GM21526 (cell line): ENCODE data around the gene PDE6C.

ENCODE experiments used
- ATAC-seq: cut with Tn5 transposase; IDR thresholded peaks from one replicate; pipeline ENCODE4 v1.9.1; 2021; ENCODE audit warnings: moderate library complexity; ENCODE audit not compliant: unreplicated experiment, low FRiP score

The PDE6C gene

GRCh38 chr10:93628858-93629257 lies 16.5 kb downstream of the PDE6C start:
- no peak for ATAC-seq

DNA sequence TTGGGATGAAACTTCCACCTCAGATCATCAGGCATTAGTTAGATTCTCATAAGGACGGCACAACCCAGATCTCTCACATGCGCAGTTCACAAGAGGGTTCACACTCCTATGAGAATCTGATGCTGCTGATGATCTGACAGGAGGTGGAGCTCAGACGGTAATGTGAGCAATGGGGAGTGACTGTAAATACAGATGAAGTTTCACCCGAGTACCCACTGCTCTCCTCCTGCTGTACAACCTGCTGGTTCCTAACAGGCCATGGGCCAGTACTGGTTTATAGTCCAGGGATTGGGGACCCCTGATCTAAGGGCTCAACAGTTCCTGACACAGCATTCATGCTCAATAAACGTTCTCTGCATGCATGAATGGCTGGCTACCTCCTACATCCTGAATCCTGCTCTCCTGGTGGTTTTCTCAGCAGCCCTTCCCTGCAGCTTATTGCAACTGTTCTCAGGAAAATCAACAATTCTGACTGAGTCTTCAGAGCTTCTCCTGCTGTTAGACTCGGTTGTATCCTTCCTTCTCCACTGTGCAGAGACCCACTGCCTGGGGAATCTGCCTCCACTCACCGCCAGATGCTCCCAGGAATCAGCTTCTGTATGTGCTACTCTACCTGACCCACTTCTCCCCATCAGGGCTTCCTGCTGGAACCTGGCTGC lies 17.4 kb downstream of the PDE6C start:
- ATAC-seq: no peak

DNA sequence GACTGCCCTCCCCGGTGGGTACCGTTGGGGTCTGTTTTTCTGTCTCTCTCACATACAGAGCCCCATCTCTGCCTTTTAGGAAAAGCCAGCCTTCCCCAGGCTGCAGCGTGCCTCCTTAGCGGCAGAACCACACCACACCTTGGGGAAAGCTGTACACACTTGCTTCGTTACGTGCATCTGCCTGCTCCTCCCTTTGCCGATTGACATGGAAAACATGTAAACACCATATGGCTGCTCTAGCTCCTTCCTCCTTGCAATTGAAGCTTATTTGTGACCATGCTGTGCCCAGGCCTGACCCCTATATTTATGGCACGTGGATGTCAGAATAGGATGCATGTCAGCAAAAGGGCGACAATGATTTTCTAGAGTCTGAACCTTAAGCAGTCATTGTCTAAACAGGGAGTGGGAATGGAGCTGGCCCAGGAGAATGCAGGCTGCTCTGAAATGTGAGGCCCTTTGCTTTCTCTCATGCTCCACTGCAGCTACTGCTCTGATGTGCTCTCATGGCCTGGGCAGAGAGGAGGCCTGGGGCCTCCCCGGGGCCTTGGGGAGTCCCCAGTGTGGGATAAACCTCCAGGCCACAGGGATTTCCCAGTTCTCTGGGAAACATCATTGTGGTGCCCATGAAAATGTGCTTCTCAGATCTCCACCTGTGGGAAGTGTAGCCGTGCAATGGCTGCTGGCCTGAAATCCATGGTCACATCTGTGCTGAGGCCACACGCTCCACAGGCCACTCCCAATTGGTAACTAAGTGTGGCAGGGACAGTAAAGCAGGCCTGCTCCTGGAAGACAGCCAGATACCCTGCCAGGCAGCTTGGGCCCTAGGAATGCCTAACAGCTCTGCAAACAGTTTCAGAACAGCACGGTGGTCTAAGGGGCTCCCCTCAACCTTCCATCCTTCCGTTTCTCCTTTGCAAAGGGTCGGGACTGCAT lies 18.6 kb downstream of the PDE6C start:
- ATAC-seq: no peak

GRCh38 chr10:93639791-93640190 lies 27.5 kb downstream of the PDE6C start:
- no peak for ATAC-seq

GRCh38 chr10:93652857-93653256 lies 40.5 kb downstream of the PDE6C start:
- no peak for ATAC-seq

GRCh38 chr10:93654201-93654600 lies 41.9 kb downstream of the PDE6C start:
- no peak for ATAC-seq

- ATAC-seq: no peak
These were observed 43.8 kb downstream of the PDE6C start for GRCh38 chr10:93656155-93656554.

GRCh38 chr10:93657757-93658156 lies 45.4 kb downstream of the PDE6C start:
- ATAC-seq: no peak

DNA sequence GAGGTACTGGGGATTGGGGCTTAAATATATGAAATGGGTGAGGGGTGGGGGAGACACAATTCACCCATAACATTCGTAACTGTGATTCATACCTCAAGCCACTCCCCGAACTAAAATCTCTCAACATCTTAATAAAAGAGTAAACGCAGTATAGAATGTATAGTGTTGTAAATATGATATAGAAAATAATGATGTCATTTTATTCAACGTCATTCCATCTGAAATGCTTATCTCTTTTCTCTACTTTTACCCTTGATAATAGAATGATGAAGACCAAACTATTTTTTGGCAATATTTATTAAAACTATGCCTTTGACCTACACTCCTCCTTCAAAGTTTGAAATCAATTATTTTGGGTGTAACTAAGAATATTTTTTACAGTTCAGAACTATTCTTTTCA lies 53.7 kb downstream of the PDE6C start:
- no peak for ATAC-seq

DNA sequence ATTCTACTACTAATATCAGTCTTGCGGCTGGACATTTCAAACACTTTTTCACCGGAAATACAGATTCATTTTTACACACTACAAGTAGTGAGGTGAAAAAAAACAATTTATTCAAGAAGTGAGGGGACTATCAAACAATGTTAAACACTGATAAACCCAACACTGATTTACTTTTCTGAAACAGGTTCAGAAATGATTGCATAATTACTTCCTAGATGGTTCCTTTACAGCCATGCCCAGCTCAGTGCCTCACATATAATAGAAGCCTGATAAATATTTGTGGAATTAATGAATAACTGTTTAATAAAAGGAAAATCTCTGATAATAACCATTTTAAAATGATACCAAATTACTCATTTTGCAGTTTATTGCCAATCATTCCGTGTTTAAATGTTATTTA lies 55.5 kb downstream of the PDE6C start:
- ATAC-seq: no peak

DNA sequence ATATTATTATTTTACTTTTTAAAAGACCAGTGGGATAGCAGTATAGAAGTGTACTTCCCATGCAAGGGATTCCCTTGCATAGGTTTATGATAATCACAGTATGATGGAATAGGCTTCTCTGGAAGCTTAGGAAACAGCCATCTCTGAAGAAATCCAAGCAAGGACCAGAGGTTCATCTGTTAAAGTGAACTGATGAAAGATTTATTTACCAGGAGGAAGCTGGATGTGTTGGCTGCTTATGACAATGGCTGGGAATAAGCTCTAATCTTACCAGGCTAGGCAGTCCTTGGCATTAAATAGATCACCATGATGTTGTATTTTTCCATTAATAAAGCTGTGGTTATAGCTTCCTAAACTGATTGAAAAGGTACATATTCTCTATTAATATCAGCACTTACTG lies 58.0 kb downstream of the PDE6C start:
- no peak for ATAC-seq

GRCh38 chr10:93671042-93671441 lies 58.7 kb downstream of the PDE6C start:
- ATAC-seq: no peak

DNA sequence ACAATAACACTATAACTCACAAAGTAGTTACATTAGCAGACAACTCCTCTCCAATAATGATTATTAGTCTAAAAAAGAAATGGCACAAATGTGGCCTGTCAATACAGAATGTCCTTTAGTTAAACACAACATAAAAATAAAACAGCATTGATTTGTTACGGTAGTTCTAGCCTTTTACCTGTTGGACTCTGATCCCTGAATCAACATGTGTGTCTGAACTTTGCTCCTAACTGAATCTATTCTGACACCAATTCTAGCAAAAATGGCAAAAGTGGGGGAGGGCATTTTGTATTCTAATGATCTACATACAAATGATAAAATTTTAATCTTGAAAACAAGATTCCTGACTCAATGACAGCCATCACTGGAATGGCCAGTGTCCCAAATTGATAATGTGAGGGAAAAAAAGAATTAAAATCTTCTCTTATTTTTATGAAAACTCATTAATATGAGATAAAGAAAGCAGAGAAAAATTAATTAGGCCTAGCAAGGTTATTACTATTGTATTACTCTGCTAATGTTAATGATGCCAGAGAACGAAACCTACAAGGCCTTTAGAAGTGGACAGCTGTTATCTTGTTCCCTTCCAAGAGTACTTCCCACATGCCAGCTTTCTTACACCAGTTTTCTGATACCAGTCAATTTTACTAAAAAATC lies 59.8 kb downstream of the PDE6C start:
- ATAC-seq: no peak

- no peak for ATAC-seq
These were observed 60.6 kb downstream of the PDE6C start for GRCh38 chr10:93672890-93673289.

DNA sequence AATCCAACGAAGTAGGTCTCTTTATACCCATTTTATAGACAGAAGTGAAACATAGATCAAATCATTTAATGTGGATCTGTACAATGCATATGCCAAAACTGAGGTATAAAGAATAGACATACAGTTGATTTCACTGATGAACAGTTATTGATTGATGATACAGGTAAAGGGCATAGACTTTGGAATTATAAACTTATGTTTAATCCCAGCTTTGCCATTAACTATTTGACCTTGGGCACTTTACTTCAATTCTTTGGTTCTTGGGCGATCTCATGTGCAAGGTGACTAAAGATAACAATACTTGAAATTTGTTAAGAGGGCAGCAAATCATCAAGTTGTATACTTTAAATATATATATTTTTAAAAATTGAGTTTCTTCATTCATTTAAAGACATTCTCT lies 61.5 kb downstream of the PDE6C start:
- ATAC-seq: no peak

DNA sequence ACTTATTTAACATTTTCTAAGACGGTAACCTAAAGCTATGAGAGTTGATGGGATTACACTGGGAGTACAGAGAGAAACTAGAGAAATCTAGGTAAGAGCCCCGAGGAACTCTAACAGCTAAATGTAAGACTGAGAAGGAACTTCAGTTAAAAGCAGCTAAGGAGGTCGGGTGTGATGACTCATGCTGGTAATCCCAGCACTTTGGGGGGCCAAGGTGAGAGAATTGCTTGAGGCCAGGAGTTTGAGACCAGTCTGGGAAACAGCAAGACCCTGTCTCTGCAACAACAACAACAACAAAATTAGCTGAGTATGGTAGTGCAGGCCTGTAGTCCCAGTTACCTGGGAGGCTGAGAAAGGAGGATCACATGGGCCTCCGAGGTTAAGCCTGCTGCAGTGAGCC lies 66.0 kb downstream of the PDE6C start:
- no peak for ATAC-seq

DNA sequence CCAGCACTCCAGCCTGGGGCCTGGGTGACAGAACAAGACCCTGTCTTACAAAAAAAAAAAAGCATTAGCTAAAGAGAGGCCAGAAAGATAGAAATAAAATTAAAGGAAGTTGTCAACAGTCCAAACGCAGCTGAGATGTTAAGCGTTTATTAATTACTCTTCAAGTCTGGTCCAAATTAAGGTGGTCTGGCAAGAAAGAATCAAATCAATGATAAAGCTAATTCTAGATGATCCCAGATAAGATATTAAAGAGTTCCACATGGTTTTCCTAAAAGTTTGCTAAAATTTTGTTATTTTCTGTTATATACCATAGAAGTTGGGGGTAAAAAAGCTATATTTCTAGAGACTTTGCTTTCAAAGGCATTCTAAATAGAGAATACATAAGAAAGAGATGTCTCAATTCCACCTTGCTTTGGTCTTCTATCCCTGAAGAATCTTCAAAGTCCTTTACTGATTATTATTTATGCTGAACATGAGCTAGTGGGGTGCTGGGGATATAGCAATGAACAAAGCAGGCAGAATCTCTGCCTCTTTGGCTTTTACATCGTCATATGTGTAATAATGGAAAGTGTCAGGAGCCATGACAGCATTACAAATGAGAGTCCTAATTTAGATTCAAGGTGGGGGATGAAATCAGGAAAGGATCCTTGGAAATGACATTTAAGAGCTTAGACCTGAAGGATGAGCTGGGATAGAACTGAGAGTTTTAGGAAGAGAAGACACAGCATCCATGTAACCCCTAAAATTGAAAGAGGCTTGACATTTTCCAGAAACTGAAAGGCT lies 66.7 kb downstream of the PDE6C start:
- ATAC-seq: no peak

DNA sequence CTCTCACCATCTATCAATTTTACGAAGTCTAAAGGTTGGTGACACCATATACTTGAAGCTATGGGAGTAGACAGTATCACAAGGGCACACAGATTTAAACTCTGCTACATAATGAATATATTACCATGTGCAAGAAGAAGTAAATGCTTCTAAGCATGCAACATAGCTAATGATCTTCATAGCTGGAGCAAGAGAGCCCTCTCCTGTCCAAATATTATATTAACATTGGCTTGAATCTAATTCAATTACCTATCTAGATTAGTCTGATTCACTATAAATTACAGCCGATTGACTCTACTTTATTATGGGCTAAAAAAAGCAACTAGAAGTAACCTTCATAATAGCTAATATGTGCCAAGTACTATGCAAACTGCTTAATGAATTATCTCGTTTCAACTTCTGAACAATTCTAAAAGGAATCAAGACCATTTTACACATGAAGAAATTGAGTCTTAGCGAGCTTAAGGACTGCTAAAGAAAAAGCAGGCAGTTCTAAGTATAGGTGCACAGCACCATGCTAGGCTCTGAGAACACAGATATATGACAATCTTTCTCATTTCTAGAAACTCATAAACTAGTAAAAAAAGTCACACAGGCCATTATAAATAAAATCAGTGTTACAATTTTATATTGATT lies 68.2 kb downstream of the PDE6C start:
- no peak for ATAC-seq

DNA sequence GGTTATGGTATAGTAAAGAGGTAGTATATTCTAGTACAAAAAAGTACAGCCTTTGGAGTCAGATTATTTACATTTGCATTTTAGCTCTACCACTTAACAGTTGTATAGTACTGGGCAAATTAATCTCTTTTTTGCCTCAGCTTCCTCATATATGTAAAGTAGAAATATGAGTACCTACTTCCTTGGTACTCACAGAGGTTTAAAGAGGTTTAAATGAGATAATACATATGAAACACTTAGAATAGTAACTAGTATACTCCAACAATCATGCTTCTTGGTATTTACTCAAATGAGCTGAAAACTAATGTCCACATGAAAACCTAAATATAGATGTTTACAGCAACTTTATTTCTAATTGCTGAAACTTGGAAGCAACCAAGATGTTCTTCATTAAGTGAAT lies 75.4 kb downstream of the PDE6C start:
- ATAC-seq: no peak

DNA sequence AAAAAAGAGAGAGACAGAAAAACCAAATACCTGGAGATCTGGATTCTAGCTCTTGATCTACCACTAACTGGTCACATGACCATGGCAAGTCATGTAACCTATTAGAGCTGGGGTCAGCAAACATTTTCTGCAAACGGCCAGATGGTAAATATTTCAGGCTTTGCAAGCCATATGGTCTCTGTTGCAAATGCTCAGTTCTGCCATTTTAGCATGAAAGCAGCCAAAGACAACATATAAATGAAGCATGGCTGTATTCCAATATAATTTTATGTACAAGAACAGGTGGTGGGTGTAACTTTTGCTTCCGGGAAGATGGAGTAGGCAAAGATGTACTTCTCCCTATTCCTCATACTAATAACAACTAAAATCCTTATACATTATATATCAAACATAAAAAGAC lies 83.4 kb downstream of the PDE6C start:
- no peak for ATAC-seq
